Esophagus muscularis mucosa (tissue), 4 donors: ENCODE measurements around the gene LHX4.

ENCODE experiments used
- EP300 ChIP-seq: sonication (generic); formaldehyde crosslinking; IDR thresholded peaks from one replicate; pipeline ENCODE4 v1.6.1; 2017; ENCODE audit warnings: antibody characterized with exemption
- POLR2A ChIP-seq: fragments of 450-650 bp; IDR thresholded peaks from one replicate; pipeline ENCODE4 v1.6.1; 2017; ENCODE audit warnings: antibody characterized with exemption, moderate library complexity, mild to moderate bottlenecking, low read depth
- POLR2AphosphoS5 ChIP-seq, 2 donors: sonication (generic); formaldehyde crosslinking; IDR thresholded peaks; one replicate each; pipeline ENCODE4 v1.6.1; 2017; ENCODE audit warnings: antibody characterized with exemption in 2 of 2
- TF ChIP-seq, protein P1 (sequence below), 3 experiments: fragments of 200-600 bp in 2 of 3; fragments of 450-650 bp in 1 of 3; sonication (generic) in 2 of 3; IDR thresholded peaks; one replicate each; pipeline ENCODE4 v1.5.1; 2017 to 2019; ENCODE audit warnings: antibody characterized with exemption in 3 of 3, mild to moderate bottlenecking in 2 of 3, moderate library complexity in 1 of 3

DNA sequence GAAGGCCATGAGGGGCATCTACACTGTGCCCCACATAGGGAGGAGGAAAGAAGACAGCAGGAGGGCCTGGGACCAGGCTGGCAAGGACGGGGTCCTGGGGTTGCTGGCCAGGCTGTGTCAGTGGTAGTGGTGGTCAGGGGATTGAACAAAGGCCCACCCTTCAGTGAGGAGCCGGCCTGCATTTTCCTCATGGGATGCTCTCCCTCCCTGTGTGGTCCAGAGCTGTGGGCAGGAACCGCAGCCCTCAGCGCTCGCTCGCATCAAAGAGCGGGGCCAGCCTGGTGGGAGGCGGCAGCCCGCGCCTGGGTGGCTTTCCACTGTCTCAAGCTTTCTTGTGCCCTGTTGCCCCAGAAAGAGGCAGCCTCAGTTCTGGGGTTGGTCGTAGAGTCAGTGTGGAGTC is 24.8 kb downstream of the LHX4 start:
- TF ChIP-seq, protein P1, sequence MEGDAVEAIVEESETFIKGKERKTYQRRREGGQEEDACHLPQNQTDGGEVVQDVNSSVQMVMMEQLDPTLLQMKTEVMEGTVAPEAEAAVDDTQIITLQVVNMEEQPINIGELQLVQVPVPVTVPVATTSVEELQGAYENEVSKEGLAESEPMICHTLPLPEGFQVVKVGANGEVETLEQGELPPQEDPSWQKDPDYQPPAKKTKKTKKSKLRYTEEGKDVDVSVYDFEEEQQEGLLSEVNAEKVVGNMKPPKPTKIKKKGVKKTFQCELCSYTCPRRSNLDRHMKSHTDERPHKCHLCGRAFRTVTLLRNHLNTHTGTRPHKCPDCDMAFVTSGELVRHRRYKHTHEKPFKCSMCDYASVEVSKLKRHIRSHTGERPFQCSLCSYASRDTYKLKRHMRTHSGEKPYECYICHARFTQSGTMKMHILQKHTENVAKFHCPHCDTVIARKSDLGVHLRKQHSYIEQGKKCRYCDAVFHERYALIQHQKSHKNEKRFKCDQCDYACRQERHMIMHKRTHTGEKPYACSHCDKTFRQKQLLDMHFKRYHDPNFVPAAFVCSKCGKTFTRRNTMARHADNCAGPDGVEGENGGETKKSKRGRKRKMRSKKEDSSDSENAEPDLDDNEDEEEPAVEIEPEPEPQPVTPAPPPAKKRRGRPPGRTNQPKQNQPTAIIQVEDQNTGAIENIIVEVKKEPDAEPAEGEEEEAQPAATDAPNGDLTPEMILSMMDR (IDR thresholded peaks at IDR 0.05), result no peak
- TF ChIP-seq POLR2A, result no peak
- no peak for TF ChIP-seq EP300
- no peak for TF ChIP-seq POLR2AphosphoS5 (IDR thresholded peaks at IDR 0.05)
